Gastroesophageal sphincter (tissue), 2 donors: ENCODE data around the gene SCAI.

Experiments
- EP300 ChIP-seq: sonication (generic); formaldehyde crosslinking; IDR thresholded peaks from one replicate; pipeline ENCODE4 v1.6.1; 2017; ENCODE audit warnings: antibody characterized with exemption, mild to moderate bottlenecking
- POLR2A ChIP-seq, 2 donors: fragments of 450-650 bp; IDR thresholded peaks; one replicate each; pipeline ENCODE4 v1.6.1; 2017; ENCODE audit warnings: antibody characterized with exemption in 2 of 2, mild to moderate bottlenecking in 2 of 2, moderate library complexity in 1 of 2

DNA sequence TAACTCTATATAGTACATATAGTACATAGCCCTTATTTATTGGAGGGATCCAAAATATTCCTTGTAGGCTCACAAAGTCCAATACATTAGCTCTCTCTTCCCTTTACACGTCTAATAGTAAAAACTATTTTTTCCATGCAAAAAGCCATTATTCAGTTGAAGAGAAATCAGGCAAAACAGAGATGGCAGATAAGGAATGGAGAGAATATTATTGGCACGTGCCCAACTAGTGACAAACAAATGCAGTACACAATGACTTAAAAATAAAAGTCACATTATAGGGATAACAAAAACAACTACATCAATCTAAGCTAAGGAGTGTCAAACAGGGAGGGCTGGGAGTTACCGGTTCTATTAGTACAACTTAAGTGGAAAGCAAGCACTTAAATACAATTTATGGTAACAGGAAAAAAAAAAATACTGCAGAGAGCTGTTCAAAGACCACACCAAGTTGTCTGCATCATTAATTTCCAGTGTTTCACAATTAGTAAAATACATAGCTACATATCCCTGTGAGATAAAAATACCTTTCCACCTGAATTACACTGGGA, 4.1 kb upstream of the SCAI start:
- no peak for TF ChIP-seq EP300
- TF ChIP-seq POLR2A (IDR thresholded peaks at IDR 0.05): no peak
